Breast epithelium (tissue), 4 donors: ENCODE results near the gene ATCAY. TPM values are rescaled to one million over a fixed set of nuclear protein-coding genes. Genes with fewer than 3 reads are reported as not detected.

ENCODE experiments used
- DNase-seq, 2 donors: peaks; one replicate each; pipeline ENCODE4 v3.0.0-alpha.2; 2019; ENCODE audit warnings: low spot score in 2 of 2
- H3K27ac ChIP-seq, 2 donors: fragments of 200-600 bp; sonication (generic) in 1 of 2; one replicate each; pipeline ENCODE4 v1.5.1; 2016 to 2019; ENCODE audit warnings: mild to moderate bottlenecking in 1 of 2
- H3K27me3 ChIP-seq, 2 donors: fragments of 200-600 bp; sonication (generic) in 1 of 2; one replicate each; pipeline versions ENCODE4 v1.5.1 to v1.6.0; 2017 to 2019; ENCODE audit warnings: control low read depth in 1 of 2, mild to moderate bottlenecking in 1 of 2
- H3K36me3 ChIP-seq: fragments of 200-600 bp; one replicate; pipeline ENCODE4 v1.5.1; 2019
- H3K4me1 ChIP-seq, 2 donors: fragments of 200-600 bp; sonication (generic); one replicate each; pipeline ENCODE4 v1.5.1; 2016 to 2019; ENCODE audit warnings: control low read depth in 1 of 2
- H3K4me3 ChIP-seq, 3 donors: fragments of 200-600 bp; sonication (generic); 1 replicate in 2 of 3; 2 replicates in 1 of 3; pipeline ENCODE4 v1.5.1; 2016 to 2019; ENCODE audit warnings: mild to moderate bottlenecking in 3 of 3, moderate library complexity in 2 of 3
- H3K9me3 ChIP-seq, 2 donors: fragments of 200-600 bp; sonication (generic) in 1 of 2; one replicate each; pipeline ENCODE4 v1.5.1; 2016 to 2019; ENCODE audit warnings: control low read depth in 1 of 2
- POLR2A ChIP-seq: fragments of 450-650 bp; IDR thresholded peaks from one replicate; pipeline ENCODE4 v1.6.1; 2016; ENCODE audit warnings: antibody characterized with exemption, mild to moderate bottlenecking, moderate library complexity
- POLR2AphosphoS5 ChIP-seq, 3 donors: sonication (generic); formaldehyde crosslinking; IDR thresholded peaks; one replicate each; pipeline ENCODE4 v1.6.1; 2017; ENCODE audit warnings: antibody characterized with exemption in 3 of 3
- intact Hi-C: fragments of 100-400 bp; cut with DNase I; formaldehyde crosslinking; loops from one replicate; pipeline ENCODE4 v1.15.1; 2023; ENCODE audit warnings: low total_unique reads
- total RNA-seq, 3 donors: library from RNA; depleted of rRNA; stranded (reverse); fragments of >200 nt; gene quantifications; one replicate each; pipeline ENCODE4 v1.1.0, GENCODE V29; 2016
- TF ChIP-seq, protein P1 (sequence below), 3 donors: fragments of 450-650 bp; IDR thresholded peaks; one replicate each; pipeline ENCODE4 v1.5.1; 2016 to 2017; ENCODE audit warnings: antibody characterized with exemption in 3 of 3, mild to moderate bottlenecking in 3 of 3, moderate library complexity in 3 of 3

The ATCAY gene
- total RNA-seq, 3 donors from 2014 or later, result 0.73 TPM; not detected in 2

DNA sequence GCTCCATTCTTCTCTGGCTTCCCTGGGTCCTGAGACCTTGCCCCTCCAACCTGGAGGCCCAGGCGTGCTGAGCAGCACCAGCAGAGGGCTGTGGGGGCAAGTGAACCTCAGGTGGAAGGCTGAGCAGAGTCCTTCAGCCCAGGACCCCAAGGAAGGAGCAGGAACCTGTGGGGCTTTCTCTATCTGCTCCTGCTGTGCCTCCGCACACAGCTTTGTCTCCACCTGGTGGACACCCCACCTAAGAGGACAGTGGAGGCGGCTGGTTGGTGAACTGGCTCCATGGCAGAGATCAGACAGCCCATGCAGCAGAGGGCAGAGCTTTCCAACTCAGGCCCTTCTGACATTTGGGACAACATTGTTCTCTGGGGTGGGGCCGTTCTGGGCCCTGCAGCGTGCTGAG, 31.4 kb upstream of the ATCAY start:
- TF ChIP-seq, protein P1, sequence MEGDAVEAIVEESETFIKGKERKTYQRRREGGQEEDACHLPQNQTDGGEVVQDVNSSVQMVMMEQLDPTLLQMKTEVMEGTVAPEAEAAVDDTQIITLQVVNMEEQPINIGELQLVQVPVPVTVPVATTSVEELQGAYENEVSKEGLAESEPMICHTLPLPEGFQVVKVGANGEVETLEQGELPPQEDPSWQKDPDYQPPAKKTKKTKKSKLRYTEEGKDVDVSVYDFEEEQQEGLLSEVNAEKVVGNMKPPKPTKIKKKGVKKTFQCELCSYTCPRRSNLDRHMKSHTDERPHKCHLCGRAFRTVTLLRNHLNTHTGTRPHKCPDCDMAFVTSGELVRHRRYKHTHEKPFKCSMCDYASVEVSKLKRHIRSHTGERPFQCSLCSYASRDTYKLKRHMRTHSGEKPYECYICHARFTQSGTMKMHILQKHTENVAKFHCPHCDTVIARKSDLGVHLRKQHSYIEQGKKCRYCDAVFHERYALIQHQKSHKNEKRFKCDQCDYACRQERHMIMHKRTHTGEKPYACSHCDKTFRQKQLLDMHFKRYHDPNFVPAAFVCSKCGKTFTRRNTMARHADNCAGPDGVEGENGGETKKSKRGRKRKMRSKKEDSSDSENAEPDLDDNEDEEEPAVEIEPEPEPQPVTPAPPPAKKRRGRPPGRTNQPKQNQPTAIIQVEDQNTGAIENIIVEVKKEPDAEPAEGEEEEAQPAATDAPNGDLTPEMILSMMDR (IDR thresholded peaks at IDR 0.05), result no peak
- no peak for TF ChIP-seq POLR2A
- no peak for TF ChIP-seq POLR2AphosphoS5 (IDR thresholded peaks at IDR 0.05)
- intact Hi-C loops, result no loop called here
- peaks cover 16 to 28% of the 10 kb centered on the region in 2 donors for H3K9me3 ChIP-seq

DNA sequence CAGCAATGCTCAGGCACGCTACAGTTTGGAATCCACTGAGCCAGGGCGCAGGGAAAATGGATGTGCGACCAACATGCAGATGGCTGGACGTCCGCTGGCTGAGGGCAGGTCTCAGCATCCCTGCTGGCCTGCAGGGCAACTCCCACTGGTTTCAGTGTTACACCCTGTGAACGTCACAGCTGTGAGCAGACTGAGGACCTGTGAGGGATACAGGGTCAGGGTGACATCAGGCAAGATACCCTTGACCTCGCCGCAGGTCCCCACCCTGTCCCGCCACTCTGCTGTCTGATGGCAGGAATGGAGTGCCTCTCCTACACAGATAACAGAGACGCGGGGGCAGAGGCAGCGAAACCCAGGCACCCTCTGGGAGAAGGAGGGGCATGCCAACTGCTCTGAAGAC, 30.7 kb upstream of the ATCAY start:
- no peak for DNase-seq
- H3K27me3 ChIP-seq, result no peaks in the 10 kb centered on the region
- peaks cover 16 to 28% of the 10 kb centered on the region in 2 donors for H3K9me3 ChIP-seq
- H3K36me3 ChIP-seq, result no peaks in the 10 kb centered on the region
- H3K4me1 ChIP-seq, result no peaks in the 10 kb centered on the region
- H3K4me3 ChIP-seq, result no peak overlapping the region
- H3K27ac ChIP-seq, result no peak overlapping the region
- intact Hi-C loops, result no loop called here
- TF ChIP-seq POLR2A, result no peak
- TF ChIP-seq, protein P1 (IDR thresholded peaks at IDR 0.05), result no peak
- no peak for TF ChIP-seq POLR2AphosphoS5 (IDR thresholded peaks at IDR 0.05)

More for the DNA sequence above, 31.4 kb upstream of the ATCAY start:
- Histone ChIP-seq H3K27me3 (no peaks in the 10 kb centered on the region), H3K27ac (no peak overlapping the region), H3K4me1 (no peaks in the 10 kb centered on the region), H3K36me3 (no peaks in the 10 kb centered on the region), H3K4me3 (no peak overlapping the region)
- DNase-seq, result no peak

DNA sequence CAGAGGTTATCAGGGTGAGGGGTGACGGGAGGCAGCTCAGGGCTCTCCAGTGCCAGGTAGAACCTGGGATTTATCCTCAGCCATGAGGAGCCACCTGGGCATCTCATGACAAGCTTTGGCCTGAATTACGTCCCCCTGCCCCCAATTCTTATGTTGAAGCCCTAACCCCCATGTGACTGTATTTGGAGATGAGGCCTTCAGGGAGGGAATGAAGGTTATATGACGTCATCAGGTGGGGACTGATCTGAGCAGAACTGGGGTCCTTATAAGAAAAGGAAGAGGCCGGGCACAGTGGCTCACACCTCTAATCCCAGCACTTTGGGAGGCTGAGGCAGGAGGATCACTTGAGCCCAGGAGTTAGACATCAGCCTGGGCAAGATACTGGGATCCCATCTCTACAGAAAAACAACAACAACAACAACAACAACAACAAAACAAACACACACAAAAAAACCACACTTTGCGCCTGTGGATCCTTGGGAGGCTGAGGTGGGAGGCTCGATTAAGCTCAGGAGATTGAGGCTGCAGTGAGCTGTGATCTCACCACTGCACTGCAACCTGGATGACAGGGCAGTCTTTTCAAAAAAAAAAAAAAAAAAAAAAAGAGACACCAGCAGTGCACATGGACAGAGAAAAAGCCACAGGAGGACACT, 30.0 kb upstream of the ATCAY start:
- Histone ChIP-seq H3K9me3 (peaks cover 16 to 28% of the 10 kb centered on the region in 2 donors), H3K36me3 (no peaks in the 10 kb centered on the region), H3K27me3 (no peaks in the 10 kb centered on the region), H3K4me1 (no peaks in the 10 kb centered on the region), H3K4me3 (no peak overlapping the region), H3K27ac (no peak overlapping the region)
- TF ChIP-seq POLR2A (no peak), POLR2AphosphoS5 (IDR thresholded peaks at IDR 0.05) (no peak)
- TF ChIP-seq, protein P1 (IDR thresholded peaks at IDR 0.05), result no peak
- intact Hi-C loops, result no loop called here
- no peak for DNase-seq

DNA sequence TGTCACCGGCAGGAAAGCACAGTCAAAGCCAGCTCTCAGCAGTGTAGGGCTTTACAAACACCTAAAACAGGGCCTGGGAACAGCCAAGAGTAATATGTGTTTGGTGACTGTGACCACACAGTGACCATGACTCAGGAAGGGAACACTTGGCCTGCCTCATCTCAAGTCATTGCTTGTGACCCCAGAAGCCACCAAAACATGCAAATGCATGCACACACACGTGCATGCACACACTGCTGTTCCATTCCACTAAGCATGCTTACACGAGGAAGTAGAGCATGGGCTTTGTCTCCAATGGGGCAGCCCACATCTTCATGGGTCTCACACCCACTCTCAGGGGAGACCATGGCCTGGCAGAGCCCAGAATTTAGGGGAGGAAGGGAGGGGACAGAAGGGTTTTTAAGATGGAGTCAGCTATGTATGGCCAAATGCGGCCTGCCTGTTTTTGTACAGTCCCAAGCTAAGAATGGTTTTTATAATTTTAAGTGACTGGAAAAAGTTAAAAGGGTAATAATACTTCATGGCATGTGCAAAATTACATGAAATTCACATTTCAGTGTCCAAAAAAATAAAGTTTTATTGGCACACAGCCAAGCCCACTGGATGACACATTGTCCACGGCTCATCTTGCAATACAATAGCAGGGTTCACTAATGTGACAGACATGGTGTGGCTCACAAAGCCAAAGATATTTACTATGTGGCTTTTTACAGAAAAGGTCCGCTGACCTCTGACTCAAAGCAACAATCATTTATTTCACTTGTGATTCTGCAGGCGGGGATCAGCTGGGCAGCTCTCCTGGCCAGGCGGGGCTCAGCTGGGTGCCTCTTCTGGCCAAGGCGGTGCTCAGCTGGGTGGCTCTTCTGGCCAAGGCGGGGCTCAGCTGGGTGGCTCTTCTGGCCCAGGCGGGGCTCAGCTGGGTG, 29.0 kb upstream of the ATCAY start:
- H3K27ac ChIP-seq, result no peak overlapping the region
- TF ChIP-seq POLR2AphosphoS5 (IDR thresholded peaks at IDR 0.05) (no peak), POLR2A (no peak)
- TF ChIP-seq, protein P1 (IDR thresholded peaks at IDR 0.05), result no peak
- H3K36me3 ChIP-seq, result no peaks in the 10 kb centered on the region
- no peak overlapping the region for H3K4me3 ChIP-seq
- H3K9me3 ChIP-seq, result peaks cover 16 to 28% of the 10 kb centered on the region in 2 donors
- DNase-seq, result no peak
- intact Hi-C loops, result no loop called here
- H3K4me1 ChIP-seq, result no peaks in the 10 kb centered on the region
- no peaks in the 10 kb centered on the region for H3K27me3 ChIP-seq

DNA sequence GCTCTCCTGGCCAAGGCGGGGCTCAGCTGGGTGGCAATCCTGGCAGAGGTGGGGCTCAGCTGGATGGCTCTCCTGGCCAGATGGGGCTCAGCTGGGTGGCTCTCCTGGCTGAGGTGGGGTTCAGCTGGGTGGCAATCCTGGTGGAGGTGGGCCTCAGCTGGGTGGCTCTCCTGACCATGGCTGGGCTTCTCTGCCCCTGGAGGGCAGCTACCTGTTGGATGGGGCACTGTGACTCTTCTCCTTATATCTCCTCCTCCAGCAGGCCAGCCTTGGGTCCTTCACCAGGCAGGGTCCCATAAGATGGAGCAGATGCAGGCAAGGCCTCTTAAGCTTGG, 28.3 kb upstream of the ATCAY start:
- DNase-seq, result no peak
- Histone ChIP-seq H3K27me3 (no peaks in the 10 kb centered on the region), H3K36me3 (no peaks in the 10 kb centered on the region), H3K27ac (no peak overlapping the region), H3K4me1 (no peaks in the 10 kb centered on the region), H3K4me3 (no peak overlapping the region), H3K9me3 (peaks cover 16 to 28% of the 10 kb centered on the region in 2 donors)
- TF ChIP-seq POLR2AphosphoS5 (IDR thresholded peaks at IDR 0.05), result no peak
- TF ChIP-seq, protein P1 (IDR thresholded peaks at IDR 0.05), result no peak
- no peak for TF ChIP-seq POLR2A
- intact Hi-C loops, result no loop called here
